Measurements from ENCODE around the gene CAPN8.

Gene CAPN8

GRCh38 chr1:223515421-223515820 is 150.1 kb downstream of the CAPN8 start:
- DNase-seq (ENCODE audit: extremely low read depth, low read depth): no peak
- no peak for TF ChIP-seq CTCF (IDR thresholded peaks at IDR 0.05; ENCODE audit: low read depth, low read length)

GRCh38 chr1:223514644-223515043 is 150.9 kb downstream of the CAPN8 start:
- no peak for DNase-seq (ENCODE audit: extremely low read depth, low read depth)
- no peak for TF ChIP-seq CTCF (IDR thresholded peaks at IDR 0.05; ENCODE audit: low read depth, low read length)

- no peak for DNase-seq (ENCODE audit: extremely low read depth, low read depth)
- no peak for TF ChIP-seq CTCF (IDR thresholded peaks at IDR 0.05; ENCODE audit: low read depth, low read length)
Observed at GRCh38 chr1:223513309-223513708, 152.2 kb downstream of the CAPN8 start.

DNA sequence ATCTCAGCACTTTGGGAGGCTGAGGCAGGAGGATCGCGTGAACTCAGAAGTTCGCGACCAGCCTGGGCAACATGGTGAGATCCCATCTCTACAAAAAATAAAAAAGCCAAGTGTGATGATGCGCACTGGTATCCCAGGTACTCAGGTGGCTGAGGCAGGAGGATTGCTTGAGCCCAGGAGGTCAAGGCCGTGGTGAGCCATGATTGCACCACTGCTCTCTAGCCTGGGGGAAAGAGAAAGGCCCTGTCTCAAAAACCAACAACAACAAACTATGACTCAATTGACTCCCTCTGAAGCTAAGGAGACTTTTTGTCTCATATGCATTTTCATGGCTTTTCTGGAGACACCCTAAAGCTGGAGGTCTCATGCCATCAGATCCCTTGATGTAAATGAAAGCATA is 153.4 kb downstream of the CAPN8 start:
- no peak for TF ChIP-seq CTCF (IDR thresholded peaks at IDR 0.05; ENCODE audit: low read depth, low read length)
- DNase-seq (ENCODE audit: extremely low read depth, low read depth): no peak

DNA sequence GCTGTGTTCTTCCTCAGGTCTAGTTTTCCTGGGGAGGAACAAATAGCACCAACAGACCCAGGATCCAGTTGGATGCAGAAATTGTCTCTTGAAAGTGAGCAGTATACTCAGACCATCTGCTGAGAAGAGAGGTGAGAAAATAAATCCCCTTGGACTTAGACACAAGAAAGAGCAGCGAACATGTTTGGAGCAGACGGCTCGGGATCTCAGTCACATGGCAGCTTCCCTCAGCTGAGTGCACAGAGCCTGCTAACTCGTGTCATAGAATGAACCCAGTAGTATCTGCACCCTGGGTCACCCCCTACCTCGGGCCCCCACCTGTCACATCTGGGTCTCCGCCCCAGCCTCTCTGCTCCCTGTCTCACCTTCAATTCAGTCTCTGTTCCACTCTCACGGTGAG is 156.7 kb downstream of the CAPN8 start:
- no peak for TF ChIP-seq CTCF (IDR thresholded peaks at IDR 0.05; ENCODE audit: low read depth, low read length)
- DNase-seq (ENCODE audit: extremely low read depth, low read depth): no peak

GRCh38 chr1:223504741-223505140 is 160.8 kb downstream of the CAPN8 start:
- no peak for TF ChIP-seq CTCF (IDR thresholded peaks at IDR 0.05; ENCODE audit: low read depth, low read length)
- peak; percentile 49 for DNase-seq (ENCODE audit: extremely low read depth, low read depth)

- TF ChIP-seq CTCF (IDR thresholded peaks at IDR 0.05; ENCODE audit: low read depth, low read length): no peak
Observed at GRCh38 chr1:223503348-223503747, 162.2 kb downstream of the CAPN8 start.

More at GRCh38 chr1:223503348-223503747, 162.2 kb downstream of the CAPN8 start:
- no peak for DNase-seq (ENCODE audit: extremely low read depth, low read depth)
